Suprapubic skin (tissue), 4 donors: ENCODE data around the gene CAND1. TPM values are rescaled to one million over a fixed set of nuclear protein-coding genes. Genes with fewer than 3 reads are reported as not detected.
"Not testable (repeated sequence)": the region's sequence is repeated elsewhere in the genome, so short reads cannot be mapped to it uniquely, and the experiment has no call there.

ENCODE experiments used
- DNase-seq, 2 donors: peaks; one replicate each; pipeline ENCODE4 v3.0.0-alpha.2; 2019; ENCODE audit warnings: low spot score in 2 of 2
- H3K27ac ChIP-seq: fragments of 200-600 bp; sonication (generic); one replicate; pipeline ENCODE4 v1.5.1; 2019
- H3K27me3 ChIP-seq: fragments of 200-600 bp; sonication (generic); one replicate; pipeline ENCODE4 v1.5.1; 2019
- H3K36me3 ChIP-seq: fragments of 200-600 bp; sonication (generic); one replicate; pipeline ENCODE4 v1.5.1; 2019
- H3K4me1 ChIP-seq: fragments of 200-600 bp; sonication (generic); one replicate; pipeline ENCODE4 v1.5.1; 2019
- H3K4me3 ChIP-seq: fragments of 200-600 bp; sonication (generic); one replicate; pipeline ENCODE4 v1.5.1; 2019; ENCODE audit warnings: mild to moderate bottlenecking
- H3K9me3 ChIP-seq: fragments of 200-600 bp; sonication (generic); one replicate; pipeline ENCODE4 v1.5.1; 2019
- EP300 ChIP-seq: sonication (generic); formaldehyde crosslinking; IDR thresholded peaks from one replicate; pipeline ENCODE4 v1.6.1; 2017; ENCODE audit warnings: antibody characterized with exemption
- POLR2A ChIP-seq, 2 donors: fragments of 450-650 bp; IDR thresholded peaks; one replicate each; pipeline ENCODE4 v1.6.1; 2017; ENCODE audit warnings: antibody characterized with exemption in 2 of 2, mild to moderate bottlenecking in 2 of 2, moderate library complexity in 2 of 2
- POLR2AphosphoS5 ChIP-seq, 3 donors: sonication (generic); formaldehyde crosslinking; IDR thresholded peaks; one replicate each; pipeline ENCODE4 v1.6.1; 2017; ENCODE audit warnings: antibody characterized with exemption in 3 of 3
- WGBS: methylation state at CpG from one replicate; pipeline ENCODE4 v1.1.5; 2018; 5-methylcytosine and 5-hydroxymethylcytosine counted together
- total RNA-seq, 4 donors: library from RNA; depleted of rRNA; stranded (reverse); fragments of >200 nt; gene quantifications; one replicate each; pipeline ENCODE4 v1.1.0, GENCODE V29; 2016
- TF ChIP-seq, protein P1 (sequence below), 2 donors: fragments of 200-600 bp in 1 of 2; fragments of 450-650 bp in 1 of 2; sonication (generic) in 1 of 2; IDR thresholded peaks; one replicate each; pipeline ENCODE4 v1.5.1; 2016 to 2019; ENCODE audit warnings: antibody characterized with exemption in 2 of 2, mild to moderate bottlenecking in 1 of 2, moderate library complexity in 1 of 2

The CAND1 gene
- total RNA-seq, 4 donors from 2014 or later: 62.9 to 131 (median 72.3) TPM

- 87% methylated on average over 1 of the region's 1 CpG for WGBS
These were observed 62.0 kb downstream of the CAND1 start for GRCh38 chr12:67331123-67331522.

DNA sequence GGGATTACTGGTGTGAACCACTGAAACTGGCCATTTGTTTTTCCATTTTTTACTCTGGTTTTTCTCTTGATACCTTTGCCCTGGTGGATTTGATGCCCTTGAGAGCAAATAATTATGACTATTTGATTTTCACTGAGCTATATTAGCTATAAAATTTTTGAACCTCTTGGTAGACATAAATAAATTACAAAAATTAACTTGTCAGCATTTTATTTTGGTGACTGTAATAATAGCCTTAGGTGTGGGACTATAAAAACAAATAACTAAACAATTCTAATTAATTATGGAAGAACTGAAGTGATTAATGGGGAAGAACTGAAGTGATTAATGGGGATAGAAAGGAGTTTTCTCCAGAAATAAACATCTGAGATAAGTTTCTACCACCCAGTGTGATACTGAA, 62.7 kb downstream of the CAND1 start:
- no peak for DNase-seq
- H3K27ac ChIP-seq: no peak overlapping the region
- TF ChIP-seq EP300: no peak
- TF ChIP-seq POLR2A (IDR thresholded peaks at IDR 0.05): no peak
- no peak for TF ChIP-seq POLR2AphosphoS5 (IDR thresholded peaks at IDR 0.05)
- TF ChIP-seq, protein P1, sequence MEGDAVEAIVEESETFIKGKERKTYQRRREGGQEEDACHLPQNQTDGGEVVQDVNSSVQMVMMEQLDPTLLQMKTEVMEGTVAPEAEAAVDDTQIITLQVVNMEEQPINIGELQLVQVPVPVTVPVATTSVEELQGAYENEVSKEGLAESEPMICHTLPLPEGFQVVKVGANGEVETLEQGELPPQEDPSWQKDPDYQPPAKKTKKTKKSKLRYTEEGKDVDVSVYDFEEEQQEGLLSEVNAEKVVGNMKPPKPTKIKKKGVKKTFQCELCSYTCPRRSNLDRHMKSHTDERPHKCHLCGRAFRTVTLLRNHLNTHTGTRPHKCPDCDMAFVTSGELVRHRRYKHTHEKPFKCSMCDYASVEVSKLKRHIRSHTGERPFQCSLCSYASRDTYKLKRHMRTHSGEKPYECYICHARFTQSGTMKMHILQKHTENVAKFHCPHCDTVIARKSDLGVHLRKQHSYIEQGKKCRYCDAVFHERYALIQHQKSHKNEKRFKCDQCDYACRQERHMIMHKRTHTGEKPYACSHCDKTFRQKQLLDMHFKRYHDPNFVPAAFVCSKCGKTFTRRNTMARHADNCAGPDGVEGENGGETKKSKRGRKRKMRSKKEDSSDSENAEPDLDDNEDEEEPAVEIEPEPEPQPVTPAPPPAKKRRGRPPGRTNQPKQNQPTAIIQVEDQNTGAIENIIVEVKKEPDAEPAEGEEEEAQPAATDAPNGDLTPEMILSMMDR (IDR thresholded peaks at IDR 0.05): no peak

More at GRCh38 chr12:67331123-67331522, 62.0 kb downstream of the CAND1 start:
- H3K9me3 ChIP-seq: no peaks in the 10 kb centered on the region
- no peaks in the 10 kb centered on the region for H3K27me3 ChIP-seq
- TF ChIP-seq, protein P1 (IDR thresholded peaks at IDR 0.05): no peak
- TF ChIP-seq POLR2A (IDR thresholded peaks at IDR 0.05): no peak
- TF ChIP-seq POLR2AphosphoS5 (IDR thresholded peaks at IDR 0.05): no peak
- TF ChIP-seq EP300: no peak
- H3K4me3 ChIP-seq: no peak overlapping the region
- H3K4me1 ChIP-seq: no peaks in the 10 kb centered on the region
- no peaks in the 10 kb centered on the region for H3K36me3 ChIP-seq
- no peak for DNase-seq
- H3K27ac ChIP-seq: no peak overlapping the region

GRCh38 chr12:67333649-67334048, 64.5 kb downstream of the CAND1 start:
- Histone ChIP-seq H3K27me3 (no peaks in the 10 kb centered on the region), H3K36me3 (no peaks in the 10 kb centered on the region), H3K4me1 (no peaks in the 10 kb centered on the region), H3K9me3 (no peaks in the 10 kb centered on the region), H3K27ac (no peak overlapping the region), H3K4me3 (no peak overlapping the region)
- TF ChIP-seq POLR2AphosphoS5 (IDR thresholded peaks at IDR 0.05): no peak
- TF ChIP-seq, protein P1 (IDR thresholded peaks at IDR 0.05): no peak
- TF ChIP-seq POLR2A (IDR thresholded peaks at IDR 0.05): no peak
- TF ChIP-seq EP300: no peak
- DNase-seq: no peak
- WGBS: 74% methylated on average over 1 of the region's 1 CpG

More for the DNA sequence above, 62.7 kb downstream of the CAND1 start:
- no peaks in the 10 kb centered on the region for H3K4me1 ChIP-seq
- H3K36me3 ChIP-seq: no peaks in the 10 kb centered on the region
- no peaks in the 10 kb centered on the region for H3K27me3 ChIP-seq
- no peaks in the 10 kb centered on the region for H3K9me3 ChIP-seq
- H3K4me3 ChIP-seq: no peak overlapping the region

DNA sequence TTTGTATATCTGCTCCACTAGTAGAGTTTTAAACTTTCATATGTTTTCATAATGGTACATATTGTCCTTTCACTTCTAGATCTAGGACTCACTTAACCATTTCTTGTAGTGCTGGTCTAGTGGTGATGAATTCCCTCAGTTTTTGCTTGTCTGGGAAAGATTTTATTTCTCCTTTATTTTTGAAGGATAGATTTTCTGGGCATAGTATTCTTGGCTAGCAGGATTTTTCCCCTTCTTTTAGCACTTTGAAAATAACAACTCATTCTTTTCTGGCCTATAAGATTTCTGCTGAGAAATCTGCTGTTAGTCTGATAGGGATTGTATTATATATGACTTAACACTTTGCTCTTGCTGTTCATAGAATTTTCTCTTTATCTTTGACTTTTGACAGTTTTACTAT, 69.3 kb downstream of the CAND1 start:
- Histone ChIP-seq H3K4me1 (no peaks in the 10 kb centered on the region), H3K27ac (no peak overlapping the region), H3K9me3 (no peaks in the 10 kb centered on the region), H3K27me3 (no peaks in the 10 kb centered on the region), H3K36me3 (no peaks in the 10 kb centered on the region), H3K4me3 (no peak overlapping the region)
- no peak for DNase-seq
- no peak for TF ChIP-seq EP300
- TF ChIP-seq, protein P1 (IDR thresholded peaks at IDR 0.05): no peak

DNA sequence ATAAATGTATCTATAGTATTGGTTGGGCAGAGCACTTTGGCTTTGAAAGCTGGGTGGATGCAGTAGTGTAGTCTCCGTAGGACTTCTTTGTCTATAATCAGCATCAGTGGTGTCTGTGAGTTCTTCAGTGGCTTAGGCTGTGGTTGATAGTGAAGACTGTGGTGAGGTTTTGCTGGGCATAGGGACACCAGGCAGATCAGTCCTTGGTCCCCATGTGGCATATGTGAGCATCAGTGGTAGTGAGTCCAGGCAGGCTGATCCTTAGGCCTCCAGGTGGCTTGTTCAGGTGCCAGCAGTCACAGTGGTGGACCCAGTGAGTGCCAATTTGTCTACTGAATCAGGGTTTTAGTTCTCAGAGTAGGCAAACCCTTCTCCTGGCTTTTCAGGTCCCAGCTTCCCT, 70.4 kb downstream of the CAND1 start:
- TF ChIP-seq POLR2AphosphoS5 (IDR thresholded peaks at IDR 0.05) (no peak), POLR2A (IDR thresholded peaks at IDR 0.05) (no peak), EP300 (no peak)
- TF ChIP-seq, protein P1 (IDR thresholded peaks at IDR 0.05): no peak
- no peak overlapping the region for H3K27ac ChIP-seq
- WGBS: 95% methylated on average over 1 of the region's 1 CpG

GRCh38 chr12:67341086-67341485, 71.9 kb downstream of the CAND1 start:
- not testable (repeated sequence) for H3K36me3 ChIP-seq, H3K4me1 ChIP-seq, H3K27ac ChIP-seq, DNase-seq, H3K4me3 ChIP-seq, H3K27me3 ChIP-seq, H3K9me3 ChIP-seq
- 91% methylated on average over 14 of the region's 14 CpGs for WGBS

More for the DNA sequence above, 70.4 kb downstream of the CAND1 start:
- H3K27me3 ChIP-seq: no peaks in the 10 kb centered on the region
- no peaks in the 10 kb centered on the region for H3K36me3 ChIP-seq
- H3K9me3 ChIP-seq: no peaks in the 10 kb centered on the region
- DNase-seq: no peak
- H3K4me1 ChIP-seq: no peaks in the 10 kb centered on the region
- H3K4me3 ChIP-seq: no peak overlapping the region
